ACC112 (cell line): Measurements from ENCODE around the gene TNK1.

ENCODE experiments used
- H2AFZ ChIP-seq: fragments of 200-600 bp; sonication (generic); one replicate; pipeline ENCODE4 v1.6.0; 2017; ENCODE audit warnings: antibody characterized with exemption, low read length; ENCODE audit not compliant: unreplicated experiment
- H3K27ac ChIP-seq: fragments of 200-600 bp; sonication (generic); 2 replicates; pipeline ENCODE4 v1.5.1; 2014; ENCODE audit warnings: low read depth, mild to moderate bottlenecking, antibody characterized with exemption, low read length, moderate library complexity
- H3K27me3 ChIP-seq: fragments of 200-600 bp; sonication (generic); 2 replicates; pipeline ENCODE4 v1.6.1; 2014; ENCODE audit warnings: mild to moderate bottlenecking, antibody characterized with exemption, low read length, moderate library complexity, mixed read lengths; ENCODE audit not compliant: insufficient read depth
- H3K36me3 ChIP-seq: fragments of 200-600 bp; sonication (generic); 2 replicates; pipeline ENCODE4 v1.6.1; 2016; ENCODE audit warnings: mild to moderate bottlenecking, antibody characterized with exemption, low read length, moderate library complexity, mixed read lengths; ENCODE audit not compliant: insufficient read depth
- H3K4me1 ChIP-seq: fragments of 200-600 bp; sonication (generic); one replicate; pipeline ENCODE4 v1.6.1; 2016; ENCODE audit warnings: low read length, mixed read lengths; ENCODE audit not compliant: insufficient read depth, unreplicated experiment, control insufficient read depth
- H3K4me3 ChIP-seq: fragments of 200-600 bp; sonication (generic); 2 replicates; pipeline ENCODE4 v1.5.1; 2014; ENCODE audit warnings: mild to moderate bottlenecking, low read depth, low read length
- H3K79me2 ChIP-seq: fragments of 200-600 bp; sonication (generic); one replicate; pipeline ENCODE4 v1.6.0; 2016; ENCODE audit warnings: low read length; ENCODE audit not compliant: control insufficient read depth, unreplicated experiment, insufficient read depth

TNK1 gene

DNA sequence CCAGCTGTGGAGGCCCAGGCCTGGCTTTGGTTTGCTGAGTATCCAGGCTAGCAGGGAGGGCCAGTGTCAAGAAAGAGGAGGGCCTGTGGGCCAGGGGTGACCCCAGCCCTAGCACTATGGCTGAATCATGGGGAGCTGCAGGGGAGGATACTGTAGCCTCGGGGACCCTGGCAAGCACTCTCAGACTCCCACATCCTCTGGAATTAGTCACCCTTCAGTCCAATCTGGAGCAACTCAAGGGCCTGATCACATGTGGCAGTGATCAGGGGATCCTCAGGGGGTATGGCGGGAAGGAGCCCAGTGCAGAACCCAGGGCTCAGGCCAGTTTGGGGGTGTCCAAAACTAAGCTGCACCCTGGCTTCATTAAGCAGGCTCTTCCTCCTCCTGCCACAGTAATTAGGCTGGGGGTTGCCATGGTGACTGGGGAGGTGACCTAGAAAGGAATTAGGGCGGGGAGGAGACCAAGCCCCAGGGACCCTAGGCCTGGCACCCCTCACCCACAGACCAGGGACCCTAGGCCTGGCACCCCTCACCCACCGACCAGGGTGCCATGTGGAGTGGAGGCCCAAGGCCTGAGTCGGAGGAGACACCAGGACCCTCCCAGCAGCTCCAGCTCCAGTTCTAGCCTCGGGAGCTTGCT is 32.6 kb downstream of the TNK1 start:
- Histone ChIP-seq H3K79me2 (no peaks in the 10 kb centered on the region), H3K4me1 (peaks cover 15% of the 10 kb centered on the region), H3K36me3 (peaks cover 9% of the 10 kb centered on the region; the same call in 1 of the 2 replicates), H2AFZ (no peak overlapping the region), H3K27me3 (no peaks in the 10 kb centered on the region), H3K4me3 (no peak overlapping the region), H3K27ac (peak overlapping the region; percentile 12)

DNA sequence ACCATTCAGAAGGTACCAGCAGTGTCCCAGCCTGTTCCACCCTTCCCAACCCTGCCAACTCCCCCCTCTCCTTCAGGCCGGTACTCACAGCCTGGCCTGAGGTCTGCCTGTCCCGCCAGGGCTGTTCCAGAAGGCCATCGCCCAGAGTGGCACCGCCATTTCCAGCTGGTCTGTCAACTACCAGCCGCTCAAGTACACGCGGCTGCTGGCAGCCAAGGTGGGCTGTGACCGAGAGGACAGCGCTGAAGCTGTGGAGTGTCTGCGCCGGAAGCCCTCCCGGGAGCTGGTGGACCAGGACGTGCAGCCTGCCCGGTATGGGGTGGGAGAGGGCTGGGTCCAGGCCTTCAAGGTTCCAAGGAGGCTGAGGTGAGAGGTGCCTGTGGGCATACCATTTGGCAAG is 33.9 kb downstream of the TNK1 start:
- Histone ChIP-seq H2AFZ (no peak overlapping the region), H3K36me3 (peaks cover 2% of the 10 kb centered on the region; the same call in 1 of the 2 replicates), H3K4me1 (peaks cover 15% of the 10 kb centered on the region), H3K4me3 (no peak overlapping the region), H3K79me2 (no peaks in the 10 kb centered on the region), H3K27ac (no peak overlapping the region), H3K27me3 (no peaks in the 10 kb centered on the region)

DNA sequence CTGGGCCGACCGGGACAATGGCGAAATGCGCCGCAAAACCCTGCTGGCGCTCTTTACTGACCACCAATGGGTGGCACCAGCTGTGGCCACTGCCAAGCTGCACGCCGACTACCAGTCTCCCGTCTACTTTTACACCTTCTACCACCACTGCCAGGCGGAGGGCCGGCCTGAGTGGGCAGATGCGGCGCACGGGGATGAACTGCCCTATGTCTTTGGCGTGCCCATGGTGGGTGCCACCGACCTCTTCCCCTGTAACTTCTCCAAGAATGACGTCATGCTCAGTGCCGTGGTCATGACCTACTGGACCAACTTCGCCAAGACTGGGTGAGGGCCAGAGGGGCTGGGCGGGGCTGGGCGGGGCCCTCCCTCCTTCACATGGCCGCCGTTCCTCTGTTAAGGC is 34.9 kb downstream of the TNK1 start:
- Histone ChIP-seq H3K27ac (no peak overlapping the region), H2AFZ (no peak overlapping the region)

DNA sequence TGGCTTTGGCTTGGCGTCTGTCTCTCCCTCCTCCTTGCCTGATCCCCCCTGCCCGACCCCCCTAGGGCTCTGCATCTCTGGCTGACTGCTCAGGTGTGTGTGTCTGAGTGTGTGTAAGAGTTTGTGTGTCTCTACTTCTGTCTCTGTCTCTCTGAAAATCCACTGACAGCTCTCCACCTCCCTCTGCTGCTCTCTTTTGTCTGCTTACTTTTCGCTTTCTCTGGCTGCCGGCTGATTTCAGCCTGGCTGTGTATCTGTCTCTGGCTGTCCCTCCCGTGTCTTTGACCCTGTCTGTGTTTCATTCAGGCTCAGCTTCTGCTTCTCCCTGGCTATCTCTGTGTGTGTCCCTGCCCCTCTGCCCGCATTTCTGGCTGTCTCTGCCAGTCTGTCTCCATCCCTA is 35.4 kb downstream of the TNK1 start:
- Histone ChIP-seq H3K4me3 (no peak overlapping the region), H3K36me3 (peaks cover 2% of the 10 kb centered on the region; the same call in 1 of the 2 replicates), H3K4me1 (peaks cover 15% of the 10 kb centered on the region), H2AFZ (no peak overlapping the region), H3K27ac (no peak overlapping the region), H3K79me2 (no peaks in the 10 kb centered on the region), H3K27me3 (no peaks in the 10 kb centered on the region)

More for the DNA sequence above, 34.9 kb downstream of the TNK1 start:
- no peaks in the 10 kb centered on the region for H3K79me2 ChIP-seq
- peaks cover 2% of the 10 kb centered on the region; the same call in 1 of the 2 replicates for H3K36me3 ChIP-seq
- H3K4me1 ChIP-seq = peaks cover 15% of the 10 kb centered on the region
- H3K27me3 ChIP-seq = no peaks in the 10 kb centered on the region
- H3K4me3 ChIP-seq = no peak overlapping the region

DNA sequence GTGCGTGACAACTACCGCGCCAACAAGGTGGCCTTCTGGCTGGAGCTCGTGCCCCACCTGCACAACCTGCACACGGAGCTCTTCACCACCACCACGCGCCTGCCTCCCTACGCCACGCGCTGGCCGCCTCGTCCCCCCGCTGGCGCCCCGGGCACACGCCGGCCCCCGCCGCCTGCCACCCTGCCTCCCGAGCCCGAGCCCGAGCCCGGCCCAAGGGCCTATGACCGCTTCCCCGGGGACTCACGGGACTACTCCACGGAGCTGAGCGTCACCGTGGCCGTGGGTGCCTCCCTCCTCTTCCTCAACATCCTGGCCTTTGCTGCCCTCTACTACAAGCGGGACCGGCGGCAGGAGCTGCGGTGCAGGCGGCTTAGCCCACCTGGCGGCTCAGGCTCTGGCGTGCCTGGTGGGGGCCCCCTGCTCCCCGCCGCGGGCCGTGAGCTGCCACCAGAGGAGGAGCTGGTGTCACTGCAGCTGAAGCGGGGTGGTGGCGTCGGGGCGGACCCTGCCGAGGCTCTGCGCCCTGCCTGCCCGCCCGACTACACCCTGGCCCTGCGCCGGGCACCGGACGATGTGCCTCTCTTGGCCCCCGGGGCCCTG is 36.3 kb downstream of the TNK1 start:
- Histone ChIP-seq H3K4me3 (no peak overlapping the region), H3K27me3 (no peaks in the 10 kb centered on the region), H2AFZ (no peak overlapping the region), H3K79me2 (no peaks in the 10 kb centered on the region), H3K36me3 (peaks cover 2% of the 10 kb centered on the region; the same call in 1 of the 2 replicates), H3K27ac (no peak overlapping the region), H3K4me1 (peaks cover 15% of the 10 kb centered on the region)

DNA sequence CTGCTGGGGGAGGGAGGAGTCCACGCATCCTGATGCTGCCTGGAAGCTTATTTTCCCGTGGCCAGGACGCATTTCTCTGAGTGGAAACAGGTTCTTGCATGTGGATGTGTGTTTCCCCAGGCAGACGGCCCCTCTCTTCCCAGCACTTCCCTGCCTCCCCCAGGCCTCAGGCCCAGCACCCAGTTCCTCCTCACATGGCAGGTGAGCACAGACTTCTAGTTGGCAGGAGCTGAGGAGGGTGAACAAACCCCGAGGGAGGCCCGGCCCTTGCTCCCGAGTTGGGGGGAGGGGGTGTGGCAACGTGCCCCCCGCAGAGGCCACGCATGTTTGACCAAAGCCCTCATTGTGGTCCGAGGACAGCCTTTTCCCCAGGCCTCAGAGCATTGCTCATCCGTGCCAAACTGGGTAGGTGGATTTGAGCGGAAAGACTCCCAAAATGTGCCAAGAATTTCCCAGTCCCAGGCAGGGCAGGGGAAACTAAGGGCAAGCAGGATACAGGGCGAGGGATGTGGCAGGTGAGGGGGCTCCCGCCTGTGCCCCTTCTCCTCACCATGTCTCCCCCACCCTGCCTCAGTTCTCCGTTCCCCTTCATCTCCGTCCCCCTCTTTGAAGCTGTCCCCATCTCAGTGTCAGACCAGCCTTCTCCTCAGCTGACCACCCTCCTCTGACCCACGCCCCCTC is 37.7 kb downstream of the TNK1 start:
- Histone ChIP-seq H3K36me3 (peaks cover 2% of the 10 kb centered on the region; the same call in 1 of the 2 replicates), H2AFZ (no peak overlapping the region), H3K27me3 (no peaks in the 10 kb centered on the region), H3K79me2 (no peaks in the 10 kb centered on the region), H3K27ac (no peak overlapping the region), H3K4me3 (no peak overlapping the region), H3K4me1 (peaks cover 5% of the 10 kb centered on the region)

DNA sequence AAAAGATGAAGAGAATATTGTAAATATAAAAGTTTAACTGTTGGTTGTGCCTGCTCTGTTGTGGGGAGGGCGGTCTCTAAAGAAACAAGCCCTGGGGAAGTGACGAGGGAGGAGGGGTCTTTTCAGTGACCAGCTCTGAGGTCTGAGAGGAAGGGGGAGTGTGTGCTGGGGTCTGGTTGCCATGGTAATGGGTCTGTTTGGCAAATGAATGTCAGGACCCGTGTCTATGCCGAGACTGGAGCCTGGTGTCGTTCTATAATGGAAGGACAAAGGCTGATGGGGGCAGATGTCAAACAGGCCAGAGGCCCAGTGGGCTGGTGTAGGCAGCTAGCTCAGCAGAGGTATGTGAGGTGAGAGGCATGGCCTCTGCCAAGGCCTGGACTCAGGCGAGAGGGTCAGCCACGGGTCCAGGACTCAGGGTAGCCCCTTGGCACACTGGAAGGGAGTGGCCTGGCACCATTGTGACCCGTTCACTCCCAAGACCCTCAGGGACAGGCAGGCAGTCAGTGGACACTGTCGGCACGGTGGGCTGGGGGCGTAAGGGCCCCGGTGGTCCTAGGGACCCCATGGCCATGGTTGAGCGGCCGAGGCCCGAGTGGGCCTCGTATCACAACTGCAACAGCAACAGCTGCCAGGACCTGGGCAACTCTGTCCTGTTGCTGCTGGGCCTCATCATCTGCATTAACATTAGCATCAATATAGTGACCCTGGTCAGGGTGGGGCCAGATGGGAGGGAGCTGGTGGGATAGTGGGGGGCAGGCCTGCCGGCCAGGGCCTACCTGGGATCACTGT is 39.1 kb downstream of the TNK1 start, which contains the start of gene SPEM1:
Gene SPEM1 (plus strand): TSS at position 506 of the 792 bp plus-strand sequence. CDS start 61 bp downstream, at position 567.
- Histone ChIP-seq H3K36me3 (peaks cover 2% of the 10 kb centered on the region; the same call in 1 of the 2 replicates), H2AFZ (no peak within 1 kb of the TSS), H3K4me3 (no peak within 1 kb of the TSS), H3K27ac (no peak within 1 kb of the TSS), H3K79me2 (no peaks in the 10 kb centered on the region), H3K4me1 (no peaks in the 10 kb centered on the region), H3K27me3 (no peaks in the 10 kb centered on the region)

DNA sequence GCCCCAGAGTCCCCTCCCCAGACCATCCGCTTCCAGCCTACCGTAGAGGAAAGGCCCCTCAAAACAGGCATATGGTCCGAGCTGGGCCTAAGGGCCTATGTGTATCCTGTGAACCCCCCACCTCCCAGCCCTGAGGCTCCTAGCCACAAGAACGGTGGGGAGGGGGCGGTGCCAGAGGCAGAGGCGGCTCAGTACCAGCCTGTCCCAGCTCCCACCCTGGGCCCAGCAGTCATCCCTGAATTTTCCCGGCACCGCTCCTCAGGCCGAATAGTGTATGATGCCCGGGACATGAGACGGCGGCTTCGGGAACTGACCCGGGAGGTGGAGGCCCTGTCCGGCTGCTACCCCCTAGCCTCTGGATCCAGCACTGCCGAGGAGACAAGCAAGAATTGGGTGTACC is 40.3 kb downstream of the TNK1 start:
- Histone ChIP-seq H3K4me1 (no peaks in the 10 kb centered on the region), H3K4me3 (no peak overlapping the region), H2AFZ (no peak overlapping the region), H3K36me3 (peaks cover 2% of the 10 kb centered on the region; the same call in 1 of the 2 replicates), H3K79me2 (no peaks in the 10 kb centered on the region), H3K27ac (no peak overlapping the region), H3K27me3 (no peaks in the 10 kb centered on the region)

DNA sequence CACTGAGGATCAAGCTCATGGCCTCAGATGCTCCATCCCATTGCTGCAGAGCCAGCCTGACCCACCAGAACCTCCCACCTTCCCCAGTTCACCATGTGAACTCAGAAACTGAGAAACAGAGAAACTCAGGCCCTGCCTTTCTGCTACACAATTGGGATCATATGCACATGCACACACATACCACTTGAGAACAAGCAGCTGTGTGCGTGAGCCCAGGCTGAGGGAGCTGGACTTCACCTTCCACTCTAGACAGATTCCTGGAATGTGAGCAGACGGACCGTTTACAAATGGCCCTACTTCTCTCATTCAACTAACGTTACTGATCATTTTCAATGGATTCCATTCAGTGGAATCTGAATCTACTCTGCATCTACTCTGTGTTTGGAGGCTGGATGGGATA is 42.8 kb downstream of the TNK1 start:
- H3K27me3 ChIP-seq = no peaks in the 10 kb centered on the region
- H3K4me1 ChIP-seq = no peaks in the 10 kb centered on the region

DNA sequence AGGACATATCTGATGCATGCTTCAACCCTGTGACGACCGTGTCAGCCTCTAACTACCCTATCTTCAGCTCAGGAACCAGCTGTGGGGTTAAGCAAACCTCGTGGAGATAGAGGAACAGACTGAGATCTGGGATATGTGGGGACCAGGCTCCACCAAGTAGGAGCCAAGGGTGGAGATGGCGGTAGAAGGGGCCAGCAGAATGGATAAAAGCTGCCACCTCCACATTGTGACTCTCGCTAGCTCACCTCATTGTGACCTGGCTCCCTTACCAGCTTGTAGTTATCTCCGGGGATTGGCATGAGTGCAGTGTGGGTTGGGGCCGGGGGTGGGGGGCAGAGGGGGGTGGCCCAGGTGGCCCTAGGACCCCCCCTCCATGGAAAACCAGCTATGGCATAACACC is 44.4 kb downstream of the TNK1 start, which contains the start of gene SPEM2:
Gene SPEM2 (plus strand): TSS at position 301 of the 400 bp plus-strand sequence. CDS start 73 bp downstream, at position 374.
- Histone ChIP-seq H3K27ac (no peak within 1 kb of the TSS), H3K79me2 (no peaks in the 10 kb centered on the region)

More for the DNA sequence above, 42.8 kb downstream of the TNK1 start:
- H3K36me3 ChIP-seq = no peaks in the 10 kb centered on the region
- H3K4me3 ChIP-seq = no peak overlapping the region
- H2AFZ ChIP-seq = no peak overlapping the region
- no peak overlapping the region for H3K27ac ChIP-seq
- no peaks in the 10 kb centered on the region for H3K79me2 ChIP-seq

More for the DNA sequence above, 44.4 kb downstream of the TNK1 start, which contains the start of gene SPEM2:
- Histone ChIP-seq H3K36me3 (no peaks in the 10 kb centered on the region), H3K4me3 (no peak within 1 kb of the TSS), H3K27me3 (no peaks in the 10 kb centered on the region), H2AFZ (no peak within 1 kb of the TSS), H3K4me1 (no peaks in the 10 kb centered on the region)
